H1 (cell line): ENCODE measurements around the gene INAVA.

Experiments used
- CHD1 ChIP-seq: IDR thresholded peaks from 2 replicates; pipeline ENCODE4 v1.6.1; 2012; ENCODE audit warnings: low read depth, low read length, improper control_type of control experiment
- CREB1 ChIP-seq: IDR thresholded peaks from 2 replicates; pipeline ENCODE4 v1.6.1; 2012; ENCODE audit warnings: inconsistent platforms
- CTCF ChIP-seq, 3 experiments: IDR thresholded peaks; 1 replicate in 2 of 3; 2 replicates in 1 of 3; pipeline versions ENCODE4 v1.5.1 to v1.6.1; 2011; ENCODE audit warnings: low read length in 3 of 3, mild to moderate bottlenecking in 3 of 3, inconsistent platforms in 2 of 3, low read depth in 1 of 3, moderate library complexity in 1 of 3; ENCODE audit not compliant: insufficient read depth in 1 of 3; ENCODE audit errors: control extremely low read depth in 1 of 3
- EP300 ChIP-seq, 2 experiments: IDR thresholded peaks; 1 replicate in 1 of 2; 2 replicates in 1 of 2; pipeline ENCODE4 v1.6.1; 2011 to 2012; ENCODE audit warnings: low read depth in 2 of 2, low read length in 2 of 2, mild to moderate bottlenecking in 2 of 2, borderline replicate concordance in 1 of 2, inconsistent platforms in 1 of 2, moderate library complexity in 1 of 2
- EZH2 ChIP-seq: fragments of 200-600 bp; sonication (generic); IDR thresholded peaks from 2 replicates; pipeline ENCODE4 v1.7.1; 2012; ENCODE audit warnings: low read depth, mild to moderate bottlenecking, moderate library complexity, low read length, inconsistent platforms; ENCODE audit not compliant: severe bottlenecking
- MAX ChIP-seq: IDR thresholded peaks from 2 replicates; pipeline ENCODE4 v1.6.1; 2012; ENCODE audit warnings: inconsistent platforms
- POLR2A ChIP-seq, 2 experiments: IDR thresholded peaks; 1 replicate in 1 of 2; 2 replicates in 1 of 2; pipeline ENCODE4 v1.6.1; 2011; ENCODE audit warnings: low read depth in 2 of 2, low read length in 2 of 2, mild to moderate bottlenecking in 2 of 2; ENCODE audit errors: control extremely low read depth in 1 of 2
- RAD21 ChIP-seq, 2 experiments: IDR thresholded peaks in 1 of 2; conservative IDR thresholded peaks in 1 of 2; 2 replicates each; pipeline ENCODE4 v1.6.1; 2011; ENCODE audit warnings: low read depth in 2 of 2, low read length in 2 of 2, improper control_type of control experiment in 1 of 2, inconsistent platforms in 1 of 2, mild to moderate bottlenecking in 1 of 2, moderate library complexity in 1 of 2
- SP1 ChIP-seq: IDR thresholded peaks from 2 replicates; pipeline ENCODE4 v1.6.1; 2011; ENCODE audit warnings: low read depth, low read length
- SP2 ChIP-seq: IDR thresholded peaks from 2 replicates; pipeline ENCODE4 v1.6.1; 2012; ENCODE audit warnings: mild to moderate bottlenecking, low read length, inconsistent platforms
- TBP ChIP-seq: IDR thresholded peaks from 2 replicates; pipeline ENCODE4 v1.6.1; 2011; ENCODE audit warnings: low read depth, low read length, improper control_type of control experiment
- TCF12 ChIP-seq: IDR thresholded peaks from 2 replicates; pipeline ENCODE4 v1.6.1; 2011; ENCODE audit warnings: low read depth, mild to moderate bottlenecking, low read length
- YY1 ChIP-seq: IDR thresholded peaks from 2 replicates; pipeline ENCODE4 v1.6.1; 2011; ENCODE audit warnings: low read depth, mild to moderate bottlenecking, low read length
- ZNF274 ChIP-seq: IDR thresholded peaks from 2 replicates; pipeline ENCODE4 v1.7.0; 2012; ENCODE audit warnings: low read length, borderline replicate concordance; ENCODE audit errors: extremely low read depth

GRCh38 chr1:200903793-200904192 lies 9.1 kb downstream of the INAVA start:
- TF ChIP-seq CREB1 (no peak), POLR2A (IDR thresholded peaks at IDR 0.05; ENCODE audit: control extremely low read depth in 1 of 2, low read depth in 2 of 2, low read length in 2 of 2) (no peak), EZH2 (no peak), RAD21 (IDR thresholded peaks at IDR 0.05 in 1 of 2, conservative IDR thresholded peaks at IDR 0.05 in 1 of 2; ENCODE audit: low read depth in 2 of 2, low read length in 2 of 2) (no peak), CTCF (IDR thresholded peaks at IDR 0.05; ENCODE audit: control extremely low read depth in 1 of 3, insufficient read depth in 1 of 3, low read depth in 1 of 3, low read length in 3 of 3) (no peak), SP2 (no peak), TCF12 (no peak), TBP (no peak), SP1 (no peak), EP300 (IDR thresholded peaks at IDR 0.05; ENCODE audit: borderline replicate concordance in 1 of 2, low read depth in 2 of 2, low read length in 2 of 2) (no peak), YY1 (no peak), MAX (no peak), CHD1 (no peak), ZNF274 (no peak)
